Esophagus muscularis mucosa (tissue), 4 donors: Measurements from ENCODE around the gene ZNF331. TPM values are rescaled to one million over a fixed set of nuclear protein-coding genes. Genes with fewer than 3 reads are reported as not detected.

Experiments
- DNase-seq: peaks from one replicate; pipeline ENCODE4 v3.0.0-alpha.2; 2017; ENCODE audit errors: extremely low spot score
- H3K27ac ChIP-seq, 4 donors: fragments of 200-600 bp; sonication (generic); replicated peaks in 1 of 4; 1 replicate in 3 of 4; 2 replicates in 1 of 4; pipeline ENCODE4 v1.5.1; 2016 to 2019; ENCODE audit warnings: mild to moderate bottlenecking in 1 of 4
- H3K27me3 ChIP-seq, 4 donors: fragments of 200-600 bp; sonication (generic); one replicate each; pipeline versions ENCODE4 v1.5.1 to v1.6.0; 2016 to 2019
- H3K36me3 ChIP-seq, 4 donors: fragments of 200-600 bp; sonication (generic); one replicate each; pipeline ENCODE4 v1.5.1; 2016 to 2019
- H3K4me1 ChIP-seq, 4 donors: fragments of 200-600 bp; sonication (generic); one replicate each; pipeline ENCODE4 v1.5.1; 2016 to 2019
- H3K4me3 ChIP-seq, 4 donors: fragments of 200-600 bp; sonication (generic); 1 replicate in 2 of 4; 2 replicates in 2 of 4; pipeline ENCODE4 v1.5.1; 2016 to 2019; ENCODE audit warnings: mild to moderate bottlenecking in 4 of 4, moderate library complexity in 1 of 4
- H3K9me3 ChIP-seq, 4 donors: fragments of 200-600 bp; sonication (generic); 1 replicate in 3 of 4; 2 replicates in 1 of 4; pipeline ENCODE4 v1.5.1; 2016 to 2019
- CTCF ChIP-seq, 3 experiments: fragments of 200-600 bp in 2 of 3; fragments of 450-650 bp in 1 of 3; sonication (generic) in 2 of 3; IDR thresholded peaks; one replicate each; pipeline ENCODE4 v1.5.1; 2017 to 2019; ENCODE audit warnings: antibody characterized with exemption in 3 of 3, mild to moderate bottlenecking in 2 of 3, moderate library complexity in 1 of 3
- EP300 ChIP-seq: sonication (generic); formaldehyde crosslinking; IDR thresholded peaks from one replicate; pipeline ENCODE4 v1.6.1; 2017; ENCODE audit warnings: antibody characterized with exemption
- POLR2A ChIP-seq: fragments of 450-650 bp; IDR thresholded peaks from one replicate; pipeline ENCODE4 v1.6.1; 2017; ENCODE audit warnings: antibody characterized with exemption, moderate library complexity, mild to moderate bottlenecking, low read depth
- POLR2AphosphoS5 ChIP-seq, 2 donors: sonication (generic); formaldehyde crosslinking; IDR thresholded peaks; one replicate each; pipeline ENCODE4 v1.6.1; 2017; ENCODE audit warnings: antibody characterized with exemption in 2 of 2
- WGBS: methylation state at CpG from one replicate; pipeline ENCODE4 v1.1.5; 2018; 5-methylcytosine and 5-hydroxymethylcytosine counted together
- intact Hi-C: fragments of 100-400 bp; cut with DNase I; formaldehyde crosslinking; loops from one replicate; pipeline ENCODE4 v1.15.1; 2023
- total RNA-seq, 4 donors: library from RNA; depleted of rRNA; stranded (reverse); fragments of >200 nt; gene quantifications; one replicate each; pipeline versions ENCODE4 v1.1.0 to v1.2.1, GENCODE V29; 2016

Gene ZNF331
- total RNA-seq, 4 donors from 2014 or later: 12.0 to 19.4 (median 16.3) TPM

- intact Hi-C loops: no loop called here
These were observed 17.8 kb upstream of the ZNF331 start for GRCh38 chr19:53520163-53520546.

GRCh38 chr19:53520547-53521372 is 17.2 kb upstream of the ZNF331 start:
- Histone ChIP-seq H3K36me3 (no peaks in the 10 kb centered on the region), H3K4me1 (peaks cover 6 to 17% (median 15%) of the 10 kb centered on the region in 4 donors), H3K4me3 (peak overlapping the region; percentile 51 to 67 (median 58)), H3K27me3 (no peaks in the 10 kb centered on the region), H3K9me3 (peaks cover 0 to 7% (median 3%) of the 10 kb centered on the region in 4 donors), H3K27ac (peak overlapping the region; percentile 77 to 92 (median 87))
- TF ChIP-seq EP300: peak; percentile 95
- no peak for TF ChIP-seq CTCF (IDR thresholded peaks at IDR 0.05)
- TF ChIP-seq POLR2AphosphoS5 (IDR thresholded peaks at IDR 0.05): peak; percentile 87 to 97
- no peak for TF ChIP-seq POLR2A
- DNase-seq: peak; percentile 99
- intact Hi-C loops: no loop called here
- 4% methylated on average over 21 of the region's 46 CpGs for WGBS

More at GRCh38 chr19:53520163-53520546, 17.8 kb upstream of the ZNF331 start:
- DNase-seq: no peak
- 85% methylated on average over 8 of the region's 13 CpGs for WGBS
- no peak for TF ChIP-seq POLR2A
- H3K4me3 ChIP-seq: peak overlapping the region; percentile 51 to 67 (median 58)
- H3K27ac ChIP-seq: peak overlapping the region; percentile 77 to 92 (median 87)
- no peaks in the 10 kb centered on the region for H3K27me3 ChIP-seq
- H3K4me1 ChIP-seq: peaks cover 6 to 17% (median 15%) of the 10 kb centered on the region in 4 donors
- no peaks in the 10 kb centered on the region for H3K36me3 ChIP-seq
- H3K9me3 ChIP-seq: peaks cover 0 to under 1% (median 0%) of the 10 kb centered on the region in 4 donors

- whole genome bisulfite sequencing: 29% methylated on average over 20 of the region's 33 CpGs
- Histone ChIP-seq H3K27ac (peak overlapping the region in 3 of 4 donors; percentile 77 to 92 (median 88)), H3K36me3 (no peaks in the 10 kb centered on the region), H3K9me3 (peaks cover 0 to 14% (median 9%) of the 10 kb centered on the region in 4 donors), H3K4me3 (peak overlapping the region; percentile 51 to 67 (median 58)), H3K27me3 (no peaks in the 10 kb centered on the region), H3K4me1 (peaks cover 6 to 17% (median 15%) of the 10 kb centered on the region in 4 donors)
- intact Hi-C loops: no loop called here
- TF ChIP-seq CTCF (IDR thresholded peaks at IDR 0.05) (no peak), EP300 (no peak), POLR2A (no peak), POLR2AphosphoS5 (IDR thresholded peaks at IDR 0.05) (no peak)
- no peak for DNase-seq
These were observed 16.4 kb upstream of the ZNF331 start for GRCh38 chr19:53521373-53522202.

- WGBS: 97% methylated on average over 2 of the region's 2 CpGs
- Histone ChIP-seq H3K9me3 (peaks cover 0 to 14% (median 9%) of the 10 kb centered on the region in 4 donors), H3K4me1 (peaks cover 6 to 10% (median 8%) of the 10 kb centered on the region in 4 donors), H3K27ac (no peak overlapping the region), H3K4me3 (no peak overlapping the region), H3K36me3 (no peaks in the 10 kb centered on the region), H3K27me3 (no peaks in the 10 kb centered on the region)
- no peak for TF ChIP-seq POLR2AphosphoS5 (IDR thresholded peaks at IDR 0.05)
- no peak for TF ChIP-seq POLR2A
- no peak for TF ChIP-seq EP300
- TF ChIP-seq CTCF (IDR thresholded peaks at IDR 0.05): no peak
- DNase-seq: no peak
- intact Hi-C loops: no loop called here
These were observed 12.0 kb upstream of the ZNF331 start for GRCh38 chr19:53525922-53526321.

GRCh38 chr19:53530622-53531021 is 7.3 kb upstream of the ZNF331 start:
- H3K4me3 ChIP-seq: no peak overlapping the region
- 94% methylated on average over 8 of the region's 8 CpGs for WGBS
- H3K9me3 ChIP-seq: peaks cover 0 to 9% (median 7%) of the 10 kb centered on the region in 4 donors

More at GRCh38 chr19:53530622-53531021, 7.3 kb upstream of the ZNF331 start:
- no peaks in the 10 kb centered on the region for H3K36me3 ChIP-seq
- no peak overlapping the region for H3K27ac ChIP-seq
- TF ChIP-seq POLR2A: no peak
- no peak for TF ChIP-seq POLR2AphosphoS5 (IDR thresholded peaks at IDR 0.05)
- no peak for TF ChIP-seq CTCF (IDR thresholded peaks at IDR 0.05)
- no peak for TF ChIP-seq EP300
- intact Hi-C loops: no loop called here
- DNase-seq: no peak
- no peaks in the 10 kb centered on the region for H3K27me3 ChIP-seq
- no peaks in the 10 kb centered on the region for H3K4me1 ChIP-seq
